DND-41 (cell line): ENCODE data around the gene CHAT.

Experiments
- ATAC-seq: fragments of 200-7000 bp; cut with Tn5 transposase; 3 replicates; pipeline ENCODE4 v1.9.1; 2021; ENCODE audit warnings: low read depth; ENCODE audit not compliant: insufficient read depth
- DNase-seq: peaks from one replicate; pipeline ENCODE4 v3.0.0-alpha.2; 2020
- H2AFZ ChIP-seq: 2 replicates; pipeline ENCODE4 v1.6.0; 2012; ENCODE audit warnings: low read depth, low read length
- H3K27ac ChIP-seq: 2 replicates; pipeline ENCODE4 v1.5.1; 2012; ENCODE audit warnings: low read length, inconsistent platforms
- H3K27me3 ChIP-seq: fragments of 200-600 bp; sonication (generic); 2 replicates; pipeline ENCODE4 v1.6.0; 2012; ENCODE audit warnings: low read length, mild to moderate bottlenecking, inconsistent platforms; ENCODE audit not compliant: insufficient read depth, poor library complexity
- H3K36me3 ChIP-seq: 2 replicates; pipeline ENCODE4 v1.5.1; 2012; ENCODE audit warnings: low read length, inconsistent platforms; ENCODE audit not compliant: insufficient read depth
- H3K4me1 ChIP-seq: 2 replicates; pipeline ENCODE4 v1.5.1; 2012; ENCODE audit warnings: mild to moderate bottlenecking, low read length; ENCODE audit not compliant: insufficient read depth
- H3K4me2 ChIP-seq: 2 replicates; pipeline ENCODE4 v1.6.0; 2012; ENCODE audit warnings: mild to moderate bottlenecking, moderate library complexity, low read length, inconsistent platforms; ENCODE audit not compliant: insufficient read depth
- H3K4me3 ChIP-seq, 2 experiments: fragments of 200-600 bp in 1 of 2; shearing (Covaris generic) in 1 of 2; 2 replicates each; pipeline ENCODE4 v1.5.1; 2012 to 2016; ENCODE audit warnings: inconsistent platforms in 2 of 2, low read length in 2 of 2, mild to moderate bottlenecking in 2 of 2, low read depth in 1 of 2, moderate library complexity in 1 of 2
- H3K79me2 ChIP-seq: 2 replicates; pipeline ENCODE4 v1.6.0; 2012; ENCODE audit warnings: low read length, inconsistent platforms; ENCODE audit not compliant: insufficient read depth
- H3K9ac ChIP-seq: 2 replicates; pipeline ENCODE4 v1.6.0; 2012; ENCODE audit warnings: low read depth, mild to moderate bottlenecking, inconsistent platforms, low read length, moderate library complexity
- H3K9me3 ChIP-seq: 2 replicates; pipeline ENCODE4 v1.5.1; 2012; ENCODE audit warnings: low read length, moderate library complexity, mild to moderate bottlenecking, inconsistent platforms; ENCODE audit not compliant: insufficient read depth, severe bottlenecking
- H4K20me1 ChIP-seq: 2 replicates; pipeline ENCODE4 v1.6.0; 2012; ENCODE audit warnings: low read length; ENCODE audit not compliant: insufficient read depth
- EZH2 ChIP-seq: IDR thresholded peaks from 3 replicates; pipeline ENCODE4 v1.6.1; 2012; ENCODE audit warnings: borderline replicate concordance, low read depth, mild to moderate bottlenecking, moderate library complexity, low read length, inconsistent platforms; ENCODE audit not compliant: severe bottlenecking
- TF ChIP-seq, protein P1 (sequence below): IDR thresholded peaks from 2 replicates; pipeline ENCODE4 v1.5.1; 2012; ENCODE audit warnings: borderline replicate concordance, low read length, moderate library complexity, mild to moderate bottlenecking; ENCODE audit not compliant: poor library complexity, severe bottlenecking; ENCODE audit errors: extremely low read depth

The CHAT gene

DNA sequence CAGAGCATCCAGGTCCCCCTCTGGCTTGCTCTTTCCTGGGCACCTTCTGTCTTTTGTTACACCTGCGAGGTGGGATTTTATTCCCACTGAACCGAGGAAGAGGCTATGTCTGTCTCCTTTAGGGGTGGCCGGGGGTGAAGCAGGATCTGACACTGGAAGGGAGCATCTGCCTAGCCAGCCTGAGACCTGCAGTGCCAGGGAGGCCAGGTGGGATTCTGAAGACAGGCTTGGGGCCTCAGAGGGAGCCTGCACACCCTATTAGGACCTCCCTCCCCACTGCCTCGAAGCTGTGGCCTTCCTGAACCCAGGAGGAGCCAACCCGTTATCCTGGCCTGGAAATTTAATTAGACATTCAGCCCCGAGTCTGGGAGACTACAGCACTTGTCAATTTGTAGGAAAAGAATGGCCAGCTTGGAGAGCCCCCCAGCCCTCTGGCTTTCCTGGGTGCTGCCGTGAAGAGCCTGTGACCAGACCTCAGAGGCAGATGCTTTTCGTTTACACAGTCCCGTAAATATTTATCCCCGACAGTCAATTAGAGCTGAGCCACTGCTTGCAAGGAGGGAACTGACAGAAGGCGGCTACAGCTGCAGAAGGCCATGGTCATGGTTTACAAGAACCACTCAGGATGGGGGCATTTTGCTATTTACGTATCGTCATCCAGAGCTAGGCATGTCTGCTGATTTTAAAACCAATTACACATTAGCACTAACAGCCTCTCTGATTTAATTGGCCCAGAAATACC, 19.7 kb downstream of the CHAT start:
- H3K4me2 ChIP-seq = no peak overlapping the region
- H3K4me1 ChIP-seq = no peaks in the 10 kb centered on the region
- H3K4me3 ChIP-seq = no peak overlapping the region
- H3K27me3 ChIP-seq = no peaks in the 10 kb centered on the region
- no peaks in the 10 kb centered on the region for H3K9me3 ChIP-seq
- no peak for DNase-seq
- H3K9ac ChIP-seq = no peak overlapping the region
- H3K79me2 ChIP-seq = no peaks in the 10 kb centered on the region
- H3K36me3 ChIP-seq = no peaks in the 10 kb centered on the region
- TF ChIP-seq, protein P1, sequence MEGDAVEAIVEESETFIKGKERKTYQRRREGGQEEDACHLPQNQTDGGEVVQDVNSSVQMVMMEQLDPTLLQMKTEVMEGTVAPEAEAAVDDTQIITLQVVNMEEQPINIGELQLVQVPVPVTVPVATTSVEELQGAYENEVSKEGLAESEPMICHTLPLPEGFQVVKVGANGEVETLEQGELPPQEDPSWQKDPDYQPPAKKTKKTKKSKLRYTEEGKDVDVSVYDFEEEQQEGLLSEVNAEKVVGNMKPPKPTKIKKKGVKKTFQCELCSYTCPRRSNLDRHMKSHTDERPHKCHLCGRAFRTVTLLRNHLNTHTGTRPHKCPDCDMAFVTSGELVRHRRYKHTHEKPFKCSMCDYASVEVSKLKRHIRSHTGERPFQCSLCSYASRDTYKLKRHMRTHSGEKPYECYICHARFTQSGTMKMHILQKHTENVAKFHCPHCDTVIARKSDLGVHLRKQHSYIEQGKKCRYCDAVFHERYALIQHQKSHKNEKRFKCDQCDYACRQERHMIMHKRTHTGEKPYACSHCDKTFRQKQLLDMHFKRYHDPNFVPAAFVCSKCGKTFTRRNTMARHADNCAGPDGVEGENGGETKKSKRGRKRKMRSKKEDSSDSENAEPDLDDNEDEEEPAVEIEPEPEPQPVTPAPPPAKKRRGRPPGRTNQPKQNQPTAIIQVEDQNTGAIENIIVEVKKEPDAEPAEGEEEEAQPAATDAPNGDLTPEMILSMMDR = no peak
- TF ChIP-seq EZH2 = no peak
- H2AFZ ChIP-seq = no peak overlapping the region
- no peak overlapping the region for H3K27ac ChIP-seq
- no peak for ATAC-seq
- H4K20me1 ChIP-seq = no peaks in the 10 kb centered on the region

DNA sequence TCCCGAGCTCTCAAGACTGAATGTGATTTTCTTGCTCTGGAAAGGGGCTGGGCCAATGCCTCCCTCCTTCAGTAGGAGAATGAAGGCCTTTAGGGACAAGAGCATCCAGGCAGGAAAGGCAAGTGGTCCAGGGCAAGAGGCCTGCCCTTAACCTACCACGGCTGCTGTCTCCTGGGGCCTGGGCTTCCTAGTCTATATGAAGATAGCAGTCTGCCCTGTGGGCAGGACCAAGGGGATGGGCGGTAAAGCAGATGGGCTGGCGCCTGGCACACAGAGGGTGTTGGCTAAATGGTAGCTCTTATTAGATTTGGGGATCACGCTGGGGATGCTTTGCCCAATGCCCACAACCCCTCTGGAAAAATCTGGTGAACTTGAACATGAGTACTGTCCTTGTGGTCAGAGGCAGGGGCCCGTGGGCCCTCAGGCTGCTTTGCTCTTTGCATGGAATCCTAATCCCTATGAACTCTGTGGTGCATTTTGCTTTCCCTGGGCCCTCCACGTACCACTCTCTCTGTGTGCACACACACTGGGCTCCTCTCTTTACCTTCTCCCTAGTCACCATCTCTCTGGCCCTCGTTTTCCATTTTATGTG, 20.3 kb downstream of the CHAT start:
- Histone ChIP-seq H3K79me2 (no peaks in the 10 kb centered on the region), H2AFZ (no peak overlapping the region), H3K9me3 (no peaks in the 10 kb centered on the region), H3K4me2 (no peak overlapping the region), H3K4me1 (no peaks in the 10 kb centered on the region), H3K36me3 (no peaks in the 10 kb centered on the region), H4K20me1 (no peaks in the 10 kb centered on the region), H3K27ac (no peak overlapping the region), H3K4me3 (no peak overlapping the region), H3K9ac (no peak overlapping the region), H3K27me3 (no peaks in the 10 kb centered on the region)
- no peak for TF ChIP-seq EZH2
- TF ChIP-seq, protein P1 = no peak
- no peak for DNase-seq
- ATAC-seq = no peak

DNA sequence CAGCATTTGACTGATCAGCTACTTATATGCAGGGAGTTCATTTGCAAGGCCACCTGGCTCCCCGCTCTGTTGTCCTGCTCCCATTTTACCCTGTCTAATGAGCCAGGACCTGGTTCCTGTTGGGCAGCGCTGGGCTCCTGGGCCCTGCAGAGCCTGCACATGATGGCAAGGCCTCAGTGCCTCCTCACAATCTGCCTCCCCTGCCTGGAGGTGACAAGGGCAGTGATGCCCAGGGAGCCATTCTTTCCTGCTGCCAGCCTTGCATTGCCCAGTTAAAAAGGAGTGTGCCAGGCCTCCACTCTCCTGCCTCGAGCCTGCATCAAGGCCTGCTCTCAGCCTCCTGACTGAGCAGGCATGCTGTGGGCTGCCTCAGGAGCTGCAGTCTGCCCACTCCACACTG, 28.5 kb downstream of the CHAT start:
- peaks cover 6% of the 10 kb centered on the region for H3K4me1 ChIP-seq
- ATAC-seq = no peak
- no peak overlapping the region for H3K9ac ChIP-seq
- no peak for DNase-seq
- no peaks in the 10 kb centered on the region for H3K36me3 ChIP-seq
- H3K4me2 ChIP-seq = no peak overlapping the region
- H3K4me3 ChIP-seq = no peak overlapping the region
- H3K27ac ChIP-seq = no peak overlapping the region
- no peaks in the 10 kb centered on the region for H4K20me1 ChIP-seq
- H3K27me3 ChIP-seq = no peaks in the 10 kb centered on the region
- H3K79me2 ChIP-seq = no peaks in the 10 kb centered on the region
- no peak overlapping the region for H2AFZ ChIP-seq
- TF ChIP-seq, protein P1 = no peak
- no peak for TF ChIP-seq EZH2
- no peaks in the 10 kb centered on the region for H3K9me3 ChIP-seq
